ENCODE measurements around the gene XYLT1.

DNA sequence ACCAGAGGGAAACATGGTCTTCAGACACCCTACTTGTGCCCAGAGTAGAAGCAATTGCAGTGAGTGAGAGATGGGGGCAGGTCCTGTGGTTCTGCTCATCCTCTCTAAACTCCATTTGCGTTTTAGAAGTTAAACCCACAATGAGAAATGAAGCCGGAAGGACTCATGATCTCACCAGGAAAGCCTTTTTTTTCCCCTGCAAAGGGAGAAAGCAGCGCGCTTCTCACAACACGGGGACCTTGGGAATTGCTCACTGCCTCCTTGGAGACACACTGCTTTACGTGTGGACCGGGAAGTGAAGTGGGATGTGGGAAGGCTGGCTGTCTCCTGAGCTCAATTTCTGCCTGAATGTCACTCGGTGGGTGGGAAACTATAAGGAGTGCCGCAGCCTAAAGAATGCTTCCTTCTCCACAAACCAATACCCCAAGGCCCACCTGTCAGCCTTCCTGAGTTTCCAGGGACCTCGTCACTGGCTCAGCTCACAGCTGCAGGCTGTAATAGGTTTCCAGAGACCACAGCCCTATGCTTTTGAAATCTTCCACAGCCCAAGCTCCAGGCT, 365.4 kb downstream of the XYLT1 start:
- TF ChIP-seq CTCF (CRISPR knock-in tag; IDR thresholded peaks at IDR 0.05) (no peak), BORCS8-MEF2B (CRISPR knock-in tag; IDR thresholded peaks at IDR 0.05) (no peak), PRDM4 (CRISPR knock-in tag; IDR thresholded peaks at IDR 0.05; ENCODE audit: borderline replicate concordance) (no peak), FOXO1 (CRISPR knock-in tag; IDR thresholded peaks at IDR 0.05) (no peak), REST (IDR thresholded peaks at IDR 0.05; ENCODE audit: borderline replicate concordance in 1 of 2, low read depth in 1 of 2, low read length in 2 of 2) (no peak), TP53 (CRISPR knock-in tag; conservative IDR thresholded peaks at IDR 0.05) (no peak), ZNF580 (CRISPR knock-in tag; IDR thresholded peaks at IDR 0.05; ENCODE audit: borderline replicate concordance, low read depth) (no peak), STAT6 (CRISPR knock-in tag; IDR thresholded peaks at IDR 0.05; ENCODE audit: borderline replicate concordance) (no peak)
- TF ChIP-seq, protein P1, sequence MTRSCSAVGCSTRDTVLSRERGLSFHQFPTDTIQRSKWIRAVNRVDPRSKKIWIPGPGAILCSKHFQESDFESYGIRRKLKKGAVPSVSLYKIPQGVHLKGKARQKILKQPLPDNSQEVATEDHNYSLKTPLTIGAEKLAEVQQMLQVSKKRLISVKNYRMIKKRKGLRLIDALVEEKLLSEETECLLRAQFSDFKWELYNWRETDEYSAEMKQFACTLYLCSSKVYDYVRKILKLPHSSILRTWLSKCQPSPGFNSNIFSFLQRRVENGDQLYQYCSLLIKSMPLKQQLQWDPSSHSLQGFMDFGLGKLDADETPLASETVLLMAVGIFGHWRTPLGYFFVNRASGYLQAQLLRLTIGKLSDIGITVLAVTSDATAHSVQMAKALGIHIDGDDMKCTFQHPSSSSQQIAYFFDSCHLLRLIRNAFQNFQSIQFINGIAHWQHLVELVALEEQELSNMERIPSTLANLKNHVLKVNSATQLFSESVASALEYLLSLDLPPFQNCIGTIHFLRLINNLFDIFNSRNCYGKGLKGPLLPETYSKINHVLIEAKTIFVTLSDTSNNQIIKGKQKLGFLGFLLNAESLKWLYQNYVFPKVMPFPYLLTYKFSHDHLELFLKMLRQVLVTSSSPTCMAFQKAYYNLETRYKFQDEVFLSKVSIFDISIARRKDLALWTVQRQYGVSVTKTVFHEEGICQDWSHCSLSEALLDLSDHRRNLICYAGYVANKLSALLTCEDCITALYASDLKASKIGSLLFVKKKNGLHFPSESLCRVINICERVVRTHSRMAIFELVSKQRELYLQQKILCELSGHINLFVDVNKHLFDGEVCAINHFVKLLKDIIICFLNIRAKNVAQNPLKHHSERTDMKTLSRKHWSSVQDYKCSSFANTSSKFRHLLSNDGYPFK (CRISPR knock-in tag; IDR thresholded peaks at IDR 0.05; ENCODE audit: borderline replicate concordance) = no peak

Data from HepG2 (cell line).